Measurements from ENCODE around the gene ISG20L2. TPM values are rescaled to one million over a fixed set of nuclear protein-coding genes. Genes with fewer than 3 reads are reported as not detected.

Gene ISG20L2
- total RNA-seq, 2 donors from 2014 or later, result 19.4 to 34.4 TPM

GRCh38 chr1:156673387-156674121, 55.0 kb downstream of the ISG20L2 start:
- H3K27ac ChIP-seq, result no peak overlapping the region
- no peak overlapping the region for H3K4me3 ChIP-seq
- 69% methylated on average over 8 of the region's 8 CpGs for WGBS
- TF ChIP-seq POLR2A (IDR thresholded peaks at IDR 0.05) (no peak), POLR2AphosphoS5 (IDR thresholded peaks at IDR 0.05) (no peak)
- TF ChIP-seq, protein P1, sequence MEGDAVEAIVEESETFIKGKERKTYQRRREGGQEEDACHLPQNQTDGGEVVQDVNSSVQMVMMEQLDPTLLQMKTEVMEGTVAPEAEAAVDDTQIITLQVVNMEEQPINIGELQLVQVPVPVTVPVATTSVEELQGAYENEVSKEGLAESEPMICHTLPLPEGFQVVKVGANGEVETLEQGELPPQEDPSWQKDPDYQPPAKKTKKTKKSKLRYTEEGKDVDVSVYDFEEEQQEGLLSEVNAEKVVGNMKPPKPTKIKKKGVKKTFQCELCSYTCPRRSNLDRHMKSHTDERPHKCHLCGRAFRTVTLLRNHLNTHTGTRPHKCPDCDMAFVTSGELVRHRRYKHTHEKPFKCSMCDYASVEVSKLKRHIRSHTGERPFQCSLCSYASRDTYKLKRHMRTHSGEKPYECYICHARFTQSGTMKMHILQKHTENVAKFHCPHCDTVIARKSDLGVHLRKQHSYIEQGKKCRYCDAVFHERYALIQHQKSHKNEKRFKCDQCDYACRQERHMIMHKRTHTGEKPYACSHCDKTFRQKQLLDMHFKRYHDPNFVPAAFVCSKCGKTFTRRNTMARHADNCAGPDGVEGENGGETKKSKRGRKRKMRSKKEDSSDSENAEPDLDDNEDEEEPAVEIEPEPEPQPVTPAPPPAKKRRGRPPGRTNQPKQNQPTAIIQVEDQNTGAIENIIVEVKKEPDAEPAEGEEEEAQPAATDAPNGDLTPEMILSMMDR (IDR thresholded peaks at IDR 0.05), result no peak
- peaks cover 4% of the 10 kb centered on the region for H3K4me1 ChIP-seq (replicated peaks)
- DNase-seq (ENCODE audit: low spot score), result no peak
- intact Hi-C loops (cut with DNase I), result no loop called here
- no peaks in the 10 kb centered on the region for H3K36me3 ChIP-seq
- H3K9me3 ChIP-seq, result no peaks in the 10 kb centered on the region
- H3K27me3 ChIP-seq (replicated peaks; ENCODE audit: insufficient read depth), result peaks cover 5% of the 10 kb centered on the region

Other genes starting within 250 kb of the ISG20L2 start
- gene MEF2D, start 228.0 kb downstream of the ISG20L2 start, total RNA-seq, result 100 to 1,000 TPM in 1 of 2 donors, 10 to 100 TPM in 1; 52.1 to 128 TPM
- gene IQGAP3, start 156.2 kb downstream of the ISG20L2 start, total RNA-seq, result 1 to 10 TPM; 1.5 to 3.0 TPM
- not detected for gene TTC24, start 149.0 kb downstream of the ISG20L2 start, total RNA-seq
- 100 to 1,000 TPM; 118 to 188 TPM for gene NAXE, start 137.0 kb downstream of the ISG20L2 start, total RNA-seq
- gene GPATCH4, start 127.3 kb downstream of the ISG20L2 start, total RNA-seq, result 10 to 100 TPM; 20.9 to 27.5 TPM
- gene HAPLN2, start 109.4 kb downstream of the ISG20L2 start, total RNA-seq, result 10 to 100 TPM in 1 of 2 donors, 1 to 10 TPM in 1; 6.1 to 10.2 TPM
- gene BCAN, start 86.6 kb downstream of the ISG20L2 start, total RNA-seq, result 1 to 10 TPM in 1 of 2 donors, not detected in 1; 4.9 TPM
- gene NES, start 51.4 kb downstream of the ISG20L2 start, total RNA-seq, result 10 to 100 TPM; 11.2 to 33.4 TPM
- gene CRABP2, start 23.2 kb downstream of the ISG20L2 start, total RNA-seq, result 10 to 100 TPM; 27.3 to 30.8 TPM
- 10 to 100 TPM; 62.0 to 69.5 TPM for gene METTL25B, start 297 bp downstream of the ISG20L2 start, total RNA-seq
- 10 to 100 TPM; 55.0 to 67.1 TPM for gene MRPL24, start 12.3 kb upstream of the ISG20L2 start, total RNA-seq
- gene HDGF, start 22.9 kb upstream of the ISG20L2 start, total RNA-seq, result 100 to 1,000 TPM; 124 to 156 TPM
- 10 to 100 TPM; 33.0 to 61.5 TPM for gene PRCC, start 38.8 kb upstream of the ISG20L2 start, total RNA-seq
- gene SH2D2A, start 88.1 kb upstream of the ISG20L2 start, total RNA-seq, result under 1 TPM in 1 of 2 donors, not detected in 1; 0.80 TPM
- gene INSRR, start 130.4 kb upstream of the ISG20L2 start, total RNA-seq, result 1 to 10 TPM in 1 of 2 donors, under 1 TPM in 1; 0.18 to 3.0 TPM
- 10 to 100 TPM in 1 of 2 donors, under 1 TPM in 1; 0.59 to 31.4 TPM for gene NTRK1, start 132.1 kb upstream of the ISG20L2 start, total RNA-seq
- gene PEAR1, start 165.0 kb upstream of the ISG20L2 start, total RNA-seq, result 10 to 100 TPM in 1 of 2 donors, 1 to 10 TPM in 1; 3.6 to 20.0 TPM
- gene LRRC71, start 191.9 kb upstream of the ISG20L2 start, total RNA-seq, result 1 to 10 TPM in 1 of 2 donors, not detected in 1; 3.7 TPM

All from prostate gland (tissue), 2 donors.